ENCODE data around the gene PLA2G2E. TPM values are rescaled to one million over a fixed set of nuclear protein-coding genes. Genes with fewer than 3 reads are reported as not detected.
"Not testable (repeated sequence)": the region's sequence is repeated elsewhere in the genome, so short reads cannot be mapped to it uniquely, and the experiment has no call there.

Gene PLA2G2E
- total RNA-seq, 2 donors from 2014 or later: not detected

DNA sequence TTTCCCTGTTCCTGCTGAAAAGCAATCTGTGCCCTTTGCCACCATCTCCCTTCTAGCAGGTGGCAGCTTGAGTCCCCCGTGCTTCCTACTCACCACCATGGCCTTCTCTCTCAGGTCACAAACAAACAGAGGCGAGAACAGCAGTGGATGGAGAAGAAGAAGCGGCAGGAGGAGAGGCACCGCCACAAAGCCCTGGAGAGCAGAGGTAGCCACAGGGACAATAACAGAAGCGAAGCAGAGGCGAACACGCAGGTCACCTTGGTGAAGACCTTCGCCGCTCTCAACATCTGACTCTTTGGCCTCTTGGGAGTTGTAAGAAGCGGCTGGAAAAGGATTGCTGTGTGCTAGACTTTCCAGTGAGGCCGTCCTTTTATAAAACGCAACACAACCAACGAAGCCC is 16.0 kb downstream of the PLA2G2E start:
- H3K27ac Mint-ChIP-seq: peak overlapping the region in 1 of 2 donors; percentile 4
- peaks cover 4 to 6% of the 10 kb centered on the region in 2 donors for H3K36me3 Mint-ChIP-seq

GRCh38 chr1:19903621-19904020 is 19.8 kb downstream of the PLA2G2E start:
- H3K9me3 Mint-ChIP-seq: no peaks in the 10 kb centered on the region
- DNase-seq (ENCODE audit: low spot score in 2 of 2) (no peak), ATAC-seq (no peak)
- H3K27ac Mint-ChIP-seq: no peak overlapping the region
- peaks cover 19 to 29% of the 10 kb centered on the region in 2 donors for H3K36me3 Mint-ChIP-seq

More for the DNA sequence above, 16.0 kb downstream of the PLA2G2E start:
- no peaks in the 10 kb centered on the region for H3K9me3 Mint-ChIP-seq
- ATAC-seq (no peak), DNase-seq (ENCODE audit: low spot score in 2 of 2) (no peak)

DNA sequence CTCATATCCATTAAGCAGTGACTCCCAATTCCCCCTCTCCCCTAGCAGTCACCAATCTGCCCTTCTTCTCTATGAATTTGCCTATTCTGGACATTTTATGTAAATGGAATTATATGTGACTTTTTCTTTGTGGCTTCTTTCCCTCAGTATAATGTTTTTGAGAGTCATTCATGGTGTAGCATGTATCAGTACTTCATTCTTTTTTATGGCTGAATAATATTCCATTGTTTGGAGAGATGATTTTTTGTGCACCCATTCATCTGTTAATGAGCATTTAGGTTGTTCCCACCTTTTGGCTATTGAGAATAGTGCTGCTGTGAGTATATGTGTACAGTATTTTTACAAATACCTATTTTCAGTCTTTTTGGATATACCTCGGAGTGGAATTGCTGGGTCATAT is 21.8 kb downstream of the PLA2G2E start:
- no peak for ATAC-seq
- peaks cover 19 to 24% of the 10 kb centered on the region in 2 donors for H3K36me3 Mint-ChIP-seq

DNA sequence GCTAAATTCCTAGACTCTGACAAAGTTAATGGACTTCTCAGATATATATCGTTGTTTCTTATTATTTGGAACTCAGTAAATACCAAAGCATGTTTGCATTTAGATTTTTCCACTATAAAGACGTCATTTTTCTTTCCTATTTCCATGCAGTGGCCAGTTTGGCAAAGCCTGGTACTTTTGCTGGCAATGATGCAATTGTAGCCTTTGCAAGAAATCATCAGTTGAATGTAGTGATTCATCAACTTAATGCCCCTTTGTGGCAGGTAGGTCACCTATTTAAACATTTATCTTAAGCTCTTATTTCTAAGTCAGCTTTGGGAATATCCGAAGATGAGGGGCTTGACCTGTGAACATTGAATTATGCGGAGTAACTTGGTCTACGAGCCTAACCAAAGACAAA is 29.2 kb downstream of the PLA2G2E start:
- Mint-ChIP-seq H3K36me3 (peaks cover 9 to 18% of the 10 kb centered on the region in 2 donors), H3K9me3 (no peaks in the 10 kb centered on the region), H3K27ac (no peak overlapping the region)
- no peak for ATAC-seq
- DNase-seq (ENCODE audit: low spot score in 2 of 2): no peak

More for the DNA sequence above, 21.8 kb downstream of the PLA2G2E start:
- DNase-seq (ENCODE audit: low spot score in 2 of 2): no peak
- Mint-ChIP-seq H3K27ac (no peak overlapping the region), H3K9me3 (no peaks in the 10 kb centered on the region)

GRCh38 chr1:19893687-19894086 is 29.7 kb downstream of the PLA2G2E start:
- no peak overlapping the region for H3K27ac Mint-ChIP-seq
- peaks cover 4 to 13% of the 10 kb centered on the region in 2 donors for H3K36me3 Mint-ChIP-seq
- no peaks in the 10 kb centered on the region for H3K9me3 Mint-ChIP-seq
- DNase-seq (ENCODE audit: low spot score in 2 of 2) (no peak), ATAC-seq (no peak)

- Mint-ChIP-seq H3K27ac (peak overlapping the region in 1 of 2 donors; percentile 58), H3K36me3 (peaks cover 4 to 13% of the 10 kb centered on the region in 2 donors), H3K9me3 (no peaks in the 10 kb centered on the region)
- no peak for ATAC-seq
- DNase-seq (ENCODE audit: low spot score in 2 of 2): no peak
Observed at GRCh38 chr1:19892628-19893168, 30.7 kb downstream of the PLA2G2E start.

DNA sequence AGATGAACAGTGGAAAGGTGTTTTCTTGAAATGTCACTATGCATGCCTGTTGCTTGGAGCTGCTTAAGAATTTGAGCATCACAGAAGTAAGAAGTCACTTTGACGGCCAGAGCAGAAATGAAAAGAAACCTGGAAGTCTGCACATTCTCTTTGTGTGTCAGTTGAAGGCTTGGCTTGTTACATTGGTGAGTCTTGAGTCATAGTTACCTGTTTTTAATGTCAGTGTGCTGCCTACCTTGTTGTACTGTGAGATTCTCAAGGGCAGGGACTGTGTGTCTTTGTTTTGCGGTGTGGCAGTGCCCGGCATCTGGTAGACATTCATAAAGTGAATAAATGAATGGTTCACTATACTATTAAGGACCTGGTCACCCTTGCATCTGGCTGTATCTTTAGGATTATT is 31.3 kb downstream of the PLA2G2E start:
- H3K9me3 Mint-ChIP-seq: no peaks in the 10 kb centered on the region
- H3K36me3 Mint-ChIP-seq: peaks cover 4 to 17% of the 10 kb centered on the region in 2 donors
- H3K27ac Mint-ChIP-seq: peak overlapping the region in 1 of 2 donors; percentile 30
- ATAC-seq (no peak), DNase-seq (ENCODE audit: low spot score in 2 of 2) (no peak)

GRCh38 chr1:19889656-19890055 is 33.8 kb downstream of the PLA2G2E start:
- DNase-seq (ENCODE audit: low spot score in 2 of 2) (no peak), ATAC-seq (no peak)
- no peak overlapping the region for H3K27ac Mint-ChIP-seq
- H3K9me3 Mint-ChIP-seq: no peaks in the 10 kb centered on the region
- H3K36me3 Mint-ChIP-seq: peaks cover 4 to 17% of the 10 kb centered on the region in 2 donors

DNA sequence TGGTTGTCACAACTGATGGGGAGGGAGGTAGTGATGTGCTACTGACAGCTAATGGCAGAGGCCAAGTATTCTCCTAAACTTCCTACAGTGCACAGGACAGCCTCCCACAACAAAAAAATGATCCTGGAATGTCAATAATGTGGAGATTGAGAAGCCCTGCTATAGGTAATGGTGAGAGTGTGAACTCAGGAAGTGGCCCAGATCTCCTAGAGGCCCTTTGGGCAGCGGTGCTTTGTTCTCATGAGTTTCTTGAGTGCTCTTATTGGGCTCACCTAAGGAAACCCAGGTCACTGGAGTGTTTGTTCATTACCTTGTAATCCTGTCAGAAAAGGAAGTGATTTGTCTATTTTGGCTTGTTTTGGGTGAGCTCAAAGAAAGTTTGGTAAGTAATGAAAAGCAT is 35.3 kb downstream of the PLA2G2E start:
- Mint-ChIP-seq H3K27ac (no peak overlapping the region), H3K9me3 (no peaks in the 10 kb centered on the region), H3K36me3 (peaks cover 4 to 17% of the 10 kb centered on the region in 2 donors)
- no peak for DNase-seq (ENCODE audit: low spot score in 2 of 2)
- ATAC-seq: no peak

DNA sequence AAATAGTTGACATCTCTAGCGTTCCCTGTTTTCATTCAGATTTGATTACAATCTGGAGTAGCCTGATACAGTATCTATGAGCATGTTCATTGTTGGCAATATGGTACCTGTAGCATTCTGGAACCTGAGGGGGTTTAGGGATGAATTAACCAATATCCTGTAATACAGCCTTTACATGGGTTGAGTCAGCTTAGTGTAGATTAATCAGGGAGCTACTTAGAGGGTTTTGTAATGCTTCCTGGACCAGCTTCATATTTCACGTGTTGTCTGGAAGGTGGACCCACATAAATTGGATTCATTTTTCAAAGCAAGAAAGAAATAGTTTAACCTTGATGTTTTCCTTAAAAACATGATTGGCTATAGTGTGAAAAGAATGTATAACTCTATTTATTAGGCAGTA is 37.6 kb downstream of the PLA2G2E start:
- ATAC-seq (no peak), DNase-seq (ENCODE audit: low spot score in 2 of 2) (no peak)
- H3K36me3 Mint-ChIP-seq: peaks cover 4% of the 10 kb centered on the region in 2 donors
- no peak overlapping the region for H3K27ac Mint-ChIP-seq
- H3K9me3 Mint-ChIP-seq: no peaks in the 10 kb centered on the region

- H3K9me3 Mint-ChIP-seq: no peaks in the 10 kb centered on the region
- H3K36me3 Mint-ChIP-seq: peaks cover 4% of the 10 kb centered on the region in 2 donors
- ATAC-seq: no peak
- DNase-seq (ENCODE audit: low spot score in 2 of 2): no peak
- H3K27ac Mint-ChIP-seq: peak overlapping the region in 1 of 2 donors; percentile 90
Observed at GRCh38 chr1:19884312-19884711, 39.1 kb downstream of the PLA2G2E start.

GRCh38 chr1:19882111-19883071 is 41.0 kb downstream of the PLA2G2E start, which contains the start of gene OTUD3:
Gene OTUD3 (plus strand): TSS chr1:19882395. CDS start chr1:19882514, 119 bp downstream.
- H3K9me3 Mint-ChIP-seq: no peaks in the 10 kb centered on the region
- ATAC-seq: peak; percentile 97
- H3K36me3 Mint-ChIP-seq: peaks cover 2 to 4% of the 10 kb centered on the region in 2 donors
- peak; percentile 94 to 96 for DNase-seq (ENCODE audit: low spot score in 2 of 2)
- H3K27ac Mint-ChIP-seq: peak within 1 kb of the TSS; percentile 90 to 91

DNA sequence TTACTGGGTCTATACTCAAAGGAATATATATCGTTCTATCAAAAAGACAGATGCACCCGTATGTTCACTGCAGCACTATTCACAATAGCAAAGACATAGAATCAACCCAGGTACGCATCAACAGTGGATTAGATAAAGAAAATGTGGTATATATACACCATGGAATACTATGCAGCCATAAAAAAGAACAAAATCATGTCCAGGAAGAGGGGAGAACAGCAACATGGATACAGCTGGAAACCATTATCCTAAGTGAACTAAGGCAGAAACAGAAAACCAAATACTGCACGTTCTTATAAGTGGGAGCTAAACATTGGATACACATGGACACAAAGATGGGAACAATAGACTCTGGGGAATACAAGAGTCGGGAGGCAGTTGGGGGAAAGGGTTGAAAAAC is 42.6 kb downstream of the PLA2G2E start:
- not testable (repeated sequence) for H3K36me3 Mint-ChIP-seq; DNase-seq (ENCODE audit: low spot score in 2 of 2); ATAC-seq; H3K9me3 Mint-ChIP-seq; H3K27ac Mint-ChIP-seq

DNA sequence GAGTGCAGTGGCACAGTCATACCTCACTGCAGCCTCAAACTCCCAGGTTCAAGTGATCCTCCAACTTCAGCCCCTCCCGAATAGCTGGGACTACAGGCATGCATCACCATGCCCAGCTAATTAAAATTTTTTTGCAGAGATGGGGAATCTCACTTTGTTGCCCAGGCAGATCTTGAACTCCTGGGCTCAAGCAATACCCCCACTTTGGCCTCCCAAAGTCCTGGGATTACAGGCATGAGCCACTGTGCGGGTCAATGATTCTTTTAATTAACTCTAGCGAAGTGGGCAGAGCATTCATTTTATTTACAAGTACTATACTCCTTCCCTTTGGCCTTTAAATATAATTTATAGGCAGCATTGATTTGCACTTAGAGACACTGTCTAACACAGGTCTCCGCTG is 43.8 kb downstream of the PLA2G2E start:
- H3K27ac Mint-ChIP-seq: no peak overlapping the region
- no peaks in the 10 kb centered on the region for H3K9me3 Mint-ChIP-seq
- DNase-seq (ENCODE audit: low spot score in 2 of 2) (no peak), ATAC-seq (no peak)
- peaks cover 0 to 4% of the 10 kb centered on the region in 2 donors for H3K36me3 Mint-ChIP-seq

DNA sequence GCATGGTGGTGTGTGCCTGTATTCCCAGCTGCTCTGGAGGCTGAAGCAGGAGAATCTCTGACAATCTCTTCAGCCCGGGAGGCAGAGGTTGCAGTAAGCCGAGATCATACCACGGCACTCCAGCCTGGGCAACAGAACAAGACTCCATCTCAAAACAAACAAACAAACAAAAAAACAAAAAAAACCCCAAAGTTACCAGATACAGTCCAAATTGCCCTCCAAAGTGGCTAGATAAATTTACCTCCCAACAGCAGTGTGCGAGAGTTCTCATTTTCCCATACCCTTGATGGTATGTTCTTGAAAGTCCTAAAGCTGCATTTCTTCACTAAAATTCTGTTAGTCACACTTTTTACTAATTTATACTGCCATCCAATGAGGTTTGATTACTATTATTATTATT is 44.2 kb downstream of the PLA2G2E start:
- H3K36me3 Mint-ChIP-seq: peaks cover 0 to 4% of the 10 kb centered on the region in 2 donors
- ATAC-seq: no peak
- DNase-seq (ENCODE audit: low spot score in 2 of 2): no peak
- no peak overlapping the region for H3K27ac Mint-ChIP-seq
- H3K9me3 Mint-ChIP-seq: no peaks in the 10 kb centered on the region

DNA sequence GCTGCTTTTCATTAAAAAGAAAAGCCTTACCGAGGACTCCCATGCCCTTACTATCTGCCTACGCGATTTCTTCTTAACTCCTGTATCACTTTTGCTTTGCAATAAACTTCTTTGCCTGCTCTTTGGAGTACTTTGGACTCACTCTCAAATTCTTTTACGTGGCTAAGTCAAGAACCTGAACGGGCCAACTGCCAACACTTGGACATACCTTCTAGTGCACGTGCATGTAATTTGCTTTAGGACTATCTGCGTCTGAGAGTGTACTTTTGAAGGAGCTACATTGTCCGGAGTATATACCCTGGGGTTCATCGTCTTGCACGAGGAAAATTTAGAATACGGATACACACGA is 44.8 kb downstream of the PLA2G2E start:
- H3K9me3 Mint-ChIP-seq: no peaks in the 10 kb centered on the region
- H3K27ac Mint-ChIP-seq: no peak overlapping the region
- no peak for DNase-seq (ENCODE audit: low spot score in 2 of 2)
- no peak for ATAC-seq
- peaks cover 0 to 4% of the 10 kb centered on the region in 2 donors for H3K36me3 Mint-ChIP-seq

GRCh38 chr1:19877821-19878636 is 45.4 kb downstream of the PLA2G2E start:
- Mint-ChIP-seq H3K27ac (no peak overlapping the region), H3K36me3 (peaks cover 0 to 2% of the 10 kb centered on the region in 2 donors), H3K9me3 (no peaks in the 10 kb centered on the region)
- DNase-seq (ENCODE audit: low spot score in 2 of 2) (no peak), ATAC-seq (no peak)

All from activated naive CD4-positive, alpha-beta T cell treated with anti-CD3 and anti-CD28 coated beads, Interleukin-2, amount 50 U/mL, for 72 hours (primary cell).